Measurements from ENCODE around the gene ACSF2.

Gene ACSF2

GRCh38 chr17:50440172-50440837 lies 14.3 kb downstream of the ACSF2 start:
- in situ Hi-C loops (cut with MboI; ENCODE audit: low pct_unique_long_range_greater_than_20kb, low sequenced_read_pairs, unreplicated experiment), result no loop called here
- TF ChIP-seq CTCF (IDR thresholded peaks at IDR 0.05; ENCODE audit: extremely low read depth, insufficient read depth, missing control alignments), result no peak
- DNase-seq (ENCODE audit: low spot score), result no peak

- TF ChIP-seq CTCF (IDR thresholded peaks at IDR 0.05; ENCODE audit: extremely low read depth, insufficient read depth, missing control alignments), result no peak
- in situ Hi-C loops (cut with MboI; ENCODE audit: low pct_unique_long_range_greater_than_20kb, low sequenced_read_pairs, unreplicated experiment), result no loop called here
- DNase-seq (ENCODE audit: low spot score), result no peak
Observed at GRCh38 chr17:50440838-50441829, 15.1 kb downstream of the ACSF2 start.

- TF ChIP-seq CTCF (IDR thresholded peaks at IDR 0.05; ENCODE audit: extremely low read depth, insufficient read depth, missing control alignments), result no peak
- in situ Hi-C loops (cut with MboI; ENCODE audit: low pct_unique_long_range_greater_than_20kb, low sequenced_read_pairs, unreplicated experiment), result no loop called here
- DNase-seq (ENCODE audit: low spot score), result no peak
Observed at GRCh38 chr17:50443505-50443974, 17.5 kb downstream of the ACSF2 start.

- in situ Hi-C loops (cut with MboI; ENCODE audit: low pct_unique_long_range_greater_than_20kb, low sequenced_read_pairs, unreplicated experiment), result no loop called here
- DNase-seq (ENCODE audit: low spot score), result no peak
- TF ChIP-seq CTCF (IDR thresholded peaks at IDR 0.05; ENCODE audit: extremely low read depth, insufficient read depth, missing control alignments), result no peak
Observed at GRCh38 chr17:50444841-50445715, 19.1 kb downstream of the ACSF2 start.

GRCh38 chr17:50445730-50446325 lies 19.8 kb downstream of the ACSF2 start:
- DNase-seq (ENCODE audit: low spot score), result no peak
- TF ChIP-seq CTCF (IDR thresholded peaks at IDR 0.05; ENCODE audit: extremely low read depth, insufficient read depth, missing control alignments), result no peak
- in situ Hi-C loops (cut with MboI; ENCODE audit: low pct_unique_long_range_greater_than_20kb, low sequenced_read_pairs, unreplicated experiment), result no loop called here
